Measurements from ENCODE around the gene NBPF6. TPM values are rescaled to one million over a fixed set of nuclear protein-coding genes. Genes with fewer than 3 reads are reported as not detected.
"Not testable (repeated sequence)": the region's sequence is repeated elsewhere in the genome, so short reads cannot be mapped to it uniquely, and the experiment has no call there.

Gene NBPF6
- polyA plus RNA-seq, 6 donors from 2014 or later: not detected

GRCh38 chr1:108511764-108512163 lies 61.6 kb downstream of the NBPF6 start:
- ATAC-seq (ENCODE audit: low read depth in 2 of 2): no peak
- no peak overlapping the region for H3K27ac Mint-ChIP-seq
- no peak overlapping the region for H3K4me3 Mint-ChIP-seq
- no peak for DNase-seq
- H3K36me3 Mint-ChIP-seq: no peaks in the 10 kb centered on the region
- H3K27me3 Mint-ChIP-seq: peaks cover 0 to 1% (median 0%) of the 10 kb centered on the region in 3 donors
- H3K4me1 Mint-ChIP-seq: no peaks in the 10 kb centered on the region
- H3K9me3 Mint-ChIP-seq: no peaks in the 10 kb centered on the region

- DNase-seq: peak; percentile 30
- ATAC-seq (ENCODE audit: low read depth in 2 of 2): peak in 1 of 2 donors; percentile 56
Observed at GRCh38 chr1:108512239-108513043, 62.3 kb downstream of the NBPF6 start.

GRCh38 chr1:108513044-108513415 lies 62.9 kb downstream of the NBPF6 start:
- no peak for ATAC-seq (ENCODE audit: low read depth in 2 of 2)
- H3K4me1 Mint-ChIP-seq: no peaks in the 10 kb centered on the region
- H3K36me3 Mint-ChIP-seq: no peaks in the 10 kb centered on the region
- H3K27me3 Mint-ChIP-seq: peaks cover 0 to 6% (median 0%) of the 10 kb centered on the region in 3 donors
- no peak for DNase-seq
- no peaks in the 10 kb centered on the region for H3K9me3 Mint-ChIP-seq
- H3K4me3 Mint-ChIP-seq: no peak overlapping the region
- H3K27ac Mint-ChIP-seq: no peak overlapping the region

More at GRCh38 chr1:108512239-108513043, 62.3 kb downstream of the NBPF6 start:
- no peaks in the 10 kb centered on the region for H3K36me3 Mint-ChIP-seq
- H3K27me3 Mint-ChIP-seq: peaks cover 0 to 6% (median 0%) of the 10 kb centered on the region in 3 donors
- no peaks in the 10 kb centered on the region for H3K4me1 Mint-ChIP-seq
- no peak overlapping the region for H3K4me3 Mint-ChIP-seq
- H3K9me3 Mint-ChIP-seq: no peaks in the 10 kb centered on the region
- H3K27ac Mint-ChIP-seq: no peak overlapping the region

- not testable (repeated sequence) for H3K4me1 Mint-ChIP-seq; H3K27ac Mint-ChIP-seq; ATAC-seq (ENCODE audit: low read depth in 2 of 2); H3K27me3 Mint-ChIP-seq; H3K36me3 Mint-ChIP-seq; DNase-seq; H3K4me3 Mint-ChIP-seq; H3K9me3 Mint-ChIP-seq
Observed at GRCh38 chr1:108513914-108514313, 63.8 kb downstream of the NBPF6 start.

- not testable (repeated sequence) for H3K4me3 Mint-ChIP-seq; H3K4me1 Mint-ChIP-seq; ATAC-seq (ENCODE audit: low read depth in 2 of 2)
Observed at GRCh38 chr1:108517301-108517897, 67.3 kb downstream of the NBPF6 start.

More at GRCh38 chr1:108517301-108517897, 67.3 kb downstream of the NBPF6 start:
- not testable (repeated sequence) for H3K36me3 Mint-ChIP-seq, H3K27ac Mint-ChIP-seq, H3K9me3 Mint-ChIP-seq, DNase-seq
- H3K27me3 Mint-ChIP-seq: peaks cover 0 to 13% (median 8%) of the 10 kb centered on the region in 3 donors

Other genes with a start within 250 kb of the NBPF6 start
- gene SLC25A24, start 250.0 kb upstream of the NBPF6 start, polyA plus RNA-seq (ENCODE audit: low read depth in 6 of 6): 10 to 100 TPM; 21.5 to 25.9 (median 24.0) TPM
- not detected for gene NBPF4, start 206.3 kb upstream of the NBPF6 start, polyA plus RNA-seq (ENCODE audit: low read depth in 6 of 6)
- 1 to 10 TPM in 3 of 6 donors, under 1 TPM in 3; 0.43 to 2.5 (median 0.93) TPM for gene EEIG2, start 109.8 kb downstream of the NBPF6 start, polyA plus RNA-seq (ENCODE audit: low read depth in 6 of 6)
- 10 to 100 TPM in 3 of 6 donors, 1 to 10 TPM in 3; 3.2 to 14.6 (median 9.1) TPM for gene HENMT1, start 210.8 kb downstream of the NBPF6 start, polyA plus RNA-seq (ENCODE audit: low read depth in 6 of 6)
- gene PRPF38B, start 242.0 kb downstream of the NBPF6 start, polyA plus RNA-seq (ENCODE audit: low read depth in 6 of 6): 10 to 100 TPM; 19.7 to 38.7 (median 21.1) TPM